HL-60 (cell line): Measurements from ENCODE around the gene CUL1.

ENCODE experiments used
- DNase-seq, 2 experiments: peaks; one replicate each; pipeline ENCODE4 v3.0.0-alpha.2; 2010 to 2020; ENCODE audit warnings: low read depth in 1 of 2, low spot score in 1 of 2
- H3K27ac ChIP-seq: fragments of 250-450 bp; sonication (Bioruptor Pico); replicated peaks from 2 replicates; pipeline ENCODE4 v1.5.1; 2020; ENCODE audit warnings: mild to moderate bottlenecking, moderate library complexity
- H3K27me3 ChIP-seq: fragments of 250-450 bp; sonication (Bioruptor Pico); 2 replicates; pipeline ENCODE4 v1.5.1; 2021; ENCODE audit warnings: mild to moderate bottlenecking, moderate library complexity; ENCODE audit not compliant: insufficient read depth, poor library complexity, severe bottlenecking
- H3K4me3 ChIP-seq: replicated peaks from 2 replicates; pipeline ENCODE4 v1.5.1; 2011; ENCODE audit warnings: mild to moderate bottlenecking, control low read depth, low read length; ENCODE audit not compliant: insufficient read depth
- GABPA ChIP-seq: IDR thresholded peaks from 2 replicates; pipeline ENCODE4 v1.6.1; 2012; ENCODE audit warnings: low read depth
- POLR2AphosphoS5 ChIP-seq: IDR thresholded peaks from 2 replicates; pipeline ENCODE4 v1.6.1; 2012; ENCODE audit warnings: low read depth
- SPI1 ChIP-seq: IDR thresholded peaks from 2 replicates; pipeline ENCODE4 v1.6.1; 2012; ENCODE audit warnings: low read depth, mild to moderate bottlenecking, borderline replicate concordance
- TF ChIP-seq, protein P1 (sequence below): IDR thresholded peaks from one replicate; pipeline ENCODE4 v1.5.1; 2011; ENCODE audit warnings: low read length, control low read depth, inconsistent platforms; ENCODE audit not compliant: insufficient read depth
- TF ChIP-seq, protein P2 (sequence below): IDR thresholded peaks from 2 replicates; pipeline ENCODE4 v1.6.1; 2012; ENCODE audit warnings: low read depth; ENCODE audit not compliant: insufficient replicate concordance

The CUL1 gene

DNA sequence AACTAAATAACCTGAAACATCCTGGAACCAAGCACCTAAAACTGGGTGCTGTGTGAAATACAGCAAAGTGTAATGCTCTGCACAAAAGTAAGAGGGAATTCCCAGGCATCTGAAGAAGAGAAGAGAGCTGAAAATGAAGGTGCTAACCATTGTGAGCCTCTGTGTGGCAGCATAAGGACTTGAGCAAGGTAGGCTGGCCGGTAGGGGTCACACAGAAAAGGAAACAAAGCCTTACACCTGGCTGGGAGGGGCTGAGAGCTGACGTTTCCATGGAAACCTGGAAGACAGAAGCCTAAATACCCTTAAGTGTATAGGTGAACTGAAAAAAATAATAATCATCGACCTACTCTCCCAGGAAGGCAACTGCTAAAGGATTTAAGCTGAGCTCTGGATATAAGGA lies 48.6 kb downstream of the CUL1 start:
- H3K27me3 ChIP-seq, result no peaks in the 10 kb centered on the region
- no peak overlapping the region for H3K4me3 ChIP-seq
- no peak overlapping the region for H3K27ac ChIP-seq
- TF ChIP-seq POLR2AphosphoS5 (no peak), SPI1 (no peak), GABPA (no peak)
- TF ChIP-seq, protein P1, sequence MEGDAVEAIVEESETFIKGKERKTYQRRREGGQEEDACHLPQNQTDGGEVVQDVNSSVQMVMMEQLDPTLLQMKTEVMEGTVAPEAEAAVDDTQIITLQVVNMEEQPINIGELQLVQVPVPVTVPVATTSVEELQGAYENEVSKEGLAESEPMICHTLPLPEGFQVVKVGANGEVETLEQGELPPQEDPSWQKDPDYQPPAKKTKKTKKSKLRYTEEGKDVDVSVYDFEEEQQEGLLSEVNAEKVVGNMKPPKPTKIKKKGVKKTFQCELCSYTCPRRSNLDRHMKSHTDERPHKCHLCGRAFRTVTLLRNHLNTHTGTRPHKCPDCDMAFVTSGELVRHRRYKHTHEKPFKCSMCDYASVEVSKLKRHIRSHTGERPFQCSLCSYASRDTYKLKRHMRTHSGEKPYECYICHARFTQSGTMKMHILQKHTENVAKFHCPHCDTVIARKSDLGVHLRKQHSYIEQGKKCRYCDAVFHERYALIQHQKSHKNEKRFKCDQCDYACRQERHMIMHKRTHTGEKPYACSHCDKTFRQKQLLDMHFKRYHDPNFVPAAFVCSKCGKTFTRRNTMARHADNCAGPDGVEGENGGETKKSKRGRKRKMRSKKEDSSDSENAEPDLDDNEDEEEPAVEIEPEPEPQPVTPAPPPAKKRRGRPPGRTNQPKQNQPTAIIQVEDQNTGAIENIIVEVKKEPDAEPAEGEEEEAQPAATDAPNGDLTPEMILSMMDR, result no peak
- TF ChIP-seq, protein P2, sequence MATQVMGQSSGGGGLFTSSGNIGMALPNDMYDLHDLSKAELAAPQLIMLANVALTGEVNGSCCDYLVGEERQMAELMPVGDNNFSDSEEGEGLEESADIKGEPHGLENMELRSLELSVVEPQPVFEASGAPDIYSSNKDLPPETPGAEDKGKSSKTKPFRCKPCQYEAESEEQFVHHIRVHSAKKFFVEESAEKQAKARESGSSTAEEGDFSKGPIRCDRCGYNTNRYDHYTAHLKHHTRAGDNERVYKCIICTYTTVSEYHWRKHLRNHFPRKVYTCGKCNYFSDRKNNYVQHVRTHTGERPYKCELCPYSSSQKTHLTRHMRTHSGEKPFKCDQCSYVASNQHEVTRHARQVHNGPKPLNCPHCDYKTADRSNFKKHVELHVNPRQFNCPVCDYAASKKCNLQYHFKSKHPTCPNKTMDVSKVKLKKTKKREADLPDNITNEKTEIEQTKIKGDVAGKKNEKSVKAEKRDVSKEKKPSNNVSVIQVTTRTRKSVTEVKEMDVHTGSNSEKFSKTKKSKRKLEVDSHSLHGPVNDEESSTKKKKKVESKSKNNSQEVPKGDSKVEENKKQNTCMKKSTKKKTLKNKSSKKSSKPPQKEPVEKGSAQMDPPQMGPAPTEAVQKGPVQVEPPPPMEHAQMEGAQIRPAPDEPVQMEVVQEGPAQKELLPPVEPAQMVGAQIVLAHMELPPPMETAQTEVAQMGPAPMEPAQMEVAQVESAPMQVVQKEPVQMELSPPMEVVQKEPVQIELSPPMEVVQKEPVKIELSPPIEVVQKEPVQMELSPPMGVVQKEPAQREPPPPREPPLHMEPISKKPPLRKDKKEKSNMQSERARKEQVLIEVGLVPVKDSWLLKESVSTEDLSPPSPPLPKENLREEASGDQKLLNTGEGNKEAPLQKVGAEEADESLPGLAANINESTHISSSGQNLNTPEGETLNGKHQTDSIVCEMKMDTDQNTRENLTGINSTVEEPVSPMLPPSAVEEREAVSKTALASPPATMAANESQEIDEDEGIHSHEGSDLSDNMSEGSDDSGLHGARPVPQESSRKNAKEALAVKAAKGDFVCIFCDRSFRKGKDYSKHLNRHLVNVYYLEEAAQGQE, result no peak
- DNase-seq, result no peak

DNA sequence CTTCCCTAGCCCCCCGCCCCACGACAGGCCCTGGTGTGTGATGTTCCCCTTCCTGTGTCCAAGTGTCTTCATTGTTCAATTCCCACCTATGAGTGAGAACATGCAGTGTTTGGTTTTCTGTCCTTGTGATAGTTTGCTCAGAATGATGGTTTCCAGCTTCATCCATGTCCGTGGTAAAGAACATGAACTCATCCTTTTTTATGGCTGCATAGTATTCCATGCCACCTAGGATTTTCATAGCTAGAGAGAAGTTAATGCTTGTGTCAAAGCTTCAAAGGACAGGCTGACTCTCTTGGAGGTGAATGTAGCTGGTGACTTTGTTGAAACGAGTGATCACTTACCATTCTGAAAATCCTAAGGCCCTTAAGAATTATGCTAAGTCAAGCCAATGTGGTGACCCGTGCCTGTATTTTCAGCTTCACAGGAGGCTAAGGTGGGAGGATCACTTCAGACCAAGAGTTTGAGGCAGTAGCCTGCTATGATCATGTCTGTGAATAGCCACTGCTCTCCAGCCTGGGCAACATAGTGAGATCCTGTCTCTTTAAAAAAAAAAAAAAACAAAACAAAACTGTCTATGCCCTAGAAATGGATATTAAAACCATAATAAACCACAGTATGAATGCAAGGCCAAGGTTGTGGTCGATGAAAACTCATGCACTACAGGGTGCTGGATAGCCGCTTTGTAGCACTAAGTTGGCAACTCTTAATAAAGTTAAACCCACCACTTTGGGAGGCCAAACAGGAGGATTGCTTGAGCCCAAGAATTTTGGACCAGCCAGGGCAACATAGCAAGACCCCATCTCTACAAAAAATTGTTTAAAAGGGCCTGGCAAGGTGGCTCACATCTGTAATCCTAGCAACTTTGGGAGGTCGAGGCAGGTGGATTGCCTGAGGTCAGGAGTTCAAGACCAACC lies 52.0 kb downstream of the CUL1 start:
- DNase-seq, result no peak
- H3K27ac ChIP-seq, result no peak overlapping the region
- H3K27me3 ChIP-seq, result no peaks in the 10 kb centered on the region
- TF ChIP-seq, protein P2, result no peak
- TF ChIP-seq POLR2AphosphoS5, result no peak
- TF ChIP-seq, protein P1, result no peak
- no peak for TF ChIP-seq GABPA
- no peak for TF ChIP-seq SPI1
- H3K4me3 ChIP-seq, result no peak overlapping the region

DNA sequence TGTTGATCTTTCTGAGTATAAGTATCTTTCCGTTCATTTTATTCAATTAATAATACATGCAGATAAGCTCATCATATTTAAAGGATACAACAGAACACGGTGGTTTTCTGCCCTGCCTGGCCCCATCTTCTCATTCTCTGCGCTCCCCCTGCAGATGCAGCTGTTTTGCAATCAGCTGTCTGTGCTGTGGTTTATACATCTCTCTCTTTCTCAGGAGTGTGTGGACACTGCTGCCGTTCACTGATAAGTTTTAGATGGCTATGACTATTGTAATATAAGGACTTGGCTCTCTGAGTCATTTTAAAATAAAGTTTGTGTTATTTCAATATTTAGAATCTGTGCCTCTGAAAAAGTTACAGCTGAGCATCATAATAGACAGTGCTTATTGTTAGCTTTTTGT lies 54.5 kb downstream of the CUL1 start:
- peak in 1 of 2 experiments; percentile 59 for DNase-seq
- H3K27me3 ChIP-seq, result no peaks in the 10 kb centered on the region
- no peak overlapping the region for H3K27ac ChIP-seq

More for the DNA sequence above, 54.5 kb downstream of the CUL1 start:
- no peak for TF ChIP-seq GABPA
- no peak for TF ChIP-seq SPI1
- 0 out of 2 replicates have a peak, but pooled peaks have one; percentile 26 for TF ChIP-seq POLR2AphosphoS5
- TF ChIP-seq, protein P2, result no peak
- TF ChIP-seq, protein P1, result no peak
- no peak overlapping the region for H3K4me3 ChIP-seq
